HCT116 (cell line): ENCODE results near the gene DMRT2. TPM values are rescaled to one million over a fixed set of nuclear protein-coding genes. Genes with fewer than 3 reads are reported as not detected.

Source experiments
- ATAC-seq: fragments of 200-7000 bp; cut with Tn5 transposase; 2 replicates; pipeline ENCODE4 v1.9.1; 2020; ENCODE audit warnings: mild to moderate bottlenecking, moderate library complexity
- BruUV-seq: library from RNA; stranded (reverse); fragments of 400-500 nt; replicated peaks from 2 replicates; lab custom pipeline; 2021; lab: Mats Ljungman, UMichigan
- CTCF ChIA-PET: fragments of 300-600 bp; sonication (Branson Sonifier 250); formaldehyde crosslinking; loops from one replicate; lab custom pipeline; 2021; ENCODE audit warnings: antibody characterized with exemption; lab: Charles Lee
- POLR2A ChIA-PET: fragments of 300-600, 350-600 bp; sonication (Branson Sonifier 250); formaldehyde crosslinking; loops from one replicate; lab custom pipeline; 2021; ENCODE audit warnings: antibody characterized with exemption; lab: Charles Lee
- RAD21 ChIA-PET, 2 experiments: fragments of 300-600 bp; sonication (Branson Sonifier 250); formaldehyde crosslinking; loops; one replicate each; lab custom pipeline; 2023; ENCODE audit warnings: low total read pairs in 2 of 2; ENCODE audit not compliant: uncharacterized antibody in 2 of 2, unreplicated experiment in 2 of 2, low non-redundant PET in 1 of 2; lab: Charles Lee
- DNase-seq: peaks from one replicate; pipeline ENCODE4 v3.0.0-alpha.2; 2010; ENCODE audit warnings: low read depth, low spot score
- H2AFZ ChIP-seq: fragments of 200-600 bp; shearing (Covaris generic), sonication (generic); 2 replicates; pipeline ENCODE4 v1.6.1; 2017; ENCODE audit warnings: low read depth, mixed run types, mixed read lengths, antibody characterized with exemption, low read length; ENCODE audit not compliant: poor library complexity, severe bottlenecking
- H3K27ac ChIP-seq: 2 replicates; pipeline ENCODE4 v1.5.1; 2012; ENCODE audit warnings: low read depth, low read length
- H3K27me3 ChIP-seq: fragments of 200-600 bp; sonication (generic); 2 replicates; pipeline ENCODE4 v1.6.1; 2016; ENCODE audit warnings: mixed run types, low read length, mixed read lengths; ENCODE audit not compliant: insufficient read depth
- H3K36me3 ChIP-seq, 2 experiments: fragments of 200-500 bp in 1 of 2; fragments of 200-600 bp in 1 of 2; sonication (Bioruptor generic) in 1 of 2; sonication (generic) in 1 of 2; 2 replicates each; pipeline versions ENCODE4 v1.5.1 to v1.6.1; 2014 to 2016; ENCODE audit warnings: low read length in 2 of 2, inconsistent platforms in 1 of 2, mixed read lengths in 1 of 2, mixed run types in 1 of 2; ENCODE audit not compliant: insufficient read depth in 2 of 2, control insufficient read depth in 1 of 2
- H3K4me1 ChIP-seq, 2 experiments: fragments of 200-600 bp in 1 of 2; sonication (generic) in 1 of 2; 2 replicates each; pipeline versions ENCODE4 v1.5.1 to v1.6.1; 2012 to 2017; ENCODE audit warnings: low read length in 2 of 2, inconsistent platforms in 1 of 2, mild to moderate bottlenecking in 1 of 2, mixed read lengths in 1 of 2, mixed run types in 1 of 2, moderate library complexity in 1 of 2; ENCODE audit not compliant: insufficient read depth in 2 of 2, control insufficient read depth in 1 of 2
- H3K4me2 ChIP-seq: fragments of 200-600 bp; sonication (generic); 2 replicates; pipeline ENCODE4 v1.6.1; 2017; ENCODE audit warnings: mixed run types, low read length, mixed read lengths
- H3K4me3 ChIP-seq, 2 experiments: fragments of 200-600 bp in 1 of 2; sonication (generic) in 1 of 2; replicated peaks in 1 of 2; 2 replicates each; pipeline ENCODE4 v1.5.1; 2011 to 2016; ENCODE audit warnings: low read length in 2 of 2, control low read depth in 1 of 2, low read depth in 1 of 2, mild to moderate bottlenecking in 1 of 2, mixed read lengths in 1 of 2, mixed run types in 1 of 2
- H3K79me2 ChIP-seq: fragments of 200-600 bp; sonication (generic); 2 replicates; pipeline ENCODE4 v1.6.1; 2017; ENCODE audit warnings: mild to moderate bottlenecking, mixed run types, low read length, moderate library complexity, mixed read lengths; ENCODE audit not compliant: insufficient read depth
- H3K9ac ChIP-seq: fragments of 200-600 bp; sonication (generic); 2 replicates; pipeline ENCODE4 v1.6.1; 2016; ENCODE audit warnings: low read length, mixed read lengths
- H3K9me2 ChIP-seq: fragments of 200-600 bp; sonication (generic), shearing (Covaris generic); 2 replicates; pipeline ENCODE4 v1.6.1; 2017; ENCODE audit warnings: mixed run types, mild to moderate bottlenecking, moderate library complexity; ENCODE audit not compliant: insufficient read depth
- H3K9me3 ChIP-seq, 2 experiments: fragments of 200-500 bp in 1 of 2; fragments of 200-600 bp in 1 of 2; sonication (Bioruptor generic) in 1 of 2; sonication (generic) in 1 of 2; 2 replicates each; pipeline ENCODE4 v1.6.1; 2014 to 2017; ENCODE audit warnings: low read length in 2 of 2, mixed read lengths in 2 of 2, inconsistent platforms in 1 of 2, low read depth in 1 of 2, mild to moderate bottlenecking in 1 of 2, mixed run types in 1 of 2, moderate library complexity in 1 of 2; ENCODE audit not compliant: control insufficient read depth in 1 of 2, insufficient read depth in 1 of 2
- H4K20me1 ChIP-seq: fragments of 200-600 bp; sonication (generic), shearing (Covaris generic); 2 replicates; pipeline ENCODE4 v1.6.1; 2017; ENCODE audit warnings: mixed run types, mild to moderate bottlenecking, moderate library complexity; ENCODE audit not compliant: insufficient read depth
- CTCF ChIP-seq, 3 experiments: fragments of 200-600 bp in 1 of 3; sonication (generic) in 1 of 3; IDR thresholded peaks in 2 of 3; conservative IDR thresholded peaks in 1 of 3; 2 replicates each; pipeline ENCODE4 v1.5.1; 2012 to 2017; ENCODE audit warnings: low read depth in 2 of 3, low read length in 2 of 3, antibody characterized with exemption in 1 of 3, borderline replicate concordance in 1 of 3, control low read depth in 1 of 3, mild to moderate bottlenecking in 1 of 3, mixed read lengths in 1 of 3, mixed run types in 1 of 3, moderate library complexity in 1 of 3; ENCODE audit not compliant: insufficient read depth in 1 of 3
- ELF1 ChIP-seq: IDR thresholded peaks from 2 replicates; pipeline ENCODE4 v1.6.1; 2012; ENCODE audit warnings: low read depth, borderline replicate concordance
- POLR2A ChIP-seq: IDR thresholded peaks from 2 replicates; pipeline ENCODE4 v1.7.0; 2011; ENCODE audit warnings: borderline replicate concordance; ENCODE audit not compliant: insufficient read depth, insufficient read length; ENCODE audit errors: extremely low read depth
- SIN3A ChIP-seq: IDR thresholded peaks from 2 replicates; pipeline ENCODE4 v1.6.1; 2012; ENCODE audit warnings: low read depth
- ZBTB33 ChIP-seq: IDR thresholded peaks from 2 replicates; pipeline ENCODE4 v1.6.1; 2011; ENCODE audit warnings: mild to moderate bottlenecking, low read length, moderate library complexity; ENCODE audit not compliant: insufficient replicate concordance; ENCODE audit errors: extremely low read depth
- intact Hi-C: fragments of 100-400 bp; cut with micrococcal nuclease; formaldehyde crosslinking; loops from 2 replicates; pipeline ENCODE4 v1.10.0; 2022
- total RNA-seq: library from RNA; stranded (reverse); gene quantifications from one replicate; pipeline ENCODE4 v1.2.1, GENCODE V29; 2021; ENCODE audit not compliant: unreplicated experiment

DMRT2 gene
- total RNA-seq, 1 experiment from 2014 or later, result 0.17 TPM

- no TSS peak for BruUV-seq
- no peak overlapping the region for H3K4me2 ChIP-seq
- no peak overlapping the region for H3K4me3 ChIP-seq
- POLR2A ChIA-PET, result no interaction called here
- CTCF ChIA-PET, result no interaction called here
- H3K9me2 ChIP-seq, result no peaks in the 10 kb centered on the region
- TF ChIP-seq CTCF (IDR thresholded peaks at IDR 0.05 in 2 of 3, conservative IDR thresholded peaks at IDR 0.05 in 1 of 3; ENCODE audit: borderline replicate concordance in 1 of 3, insufficient read depth in 1 of 3, low read depth in 2 of 3, low read length in 2 of 3) (no peak), SIN3A (no peak)
- H3K9ac ChIP-seq, result no peak overlapping the region
- no peak overlapping the region for H2AFZ ChIP-seq
- intact Hi-C loops, result no loop called here
- no peaks in the 10 kb centered on the region for H3K36me3 ChIP-seq
- no peak for DNase-seq
- RAD21 ChIA-PET, result no interaction called here
- no peaks in the 10 kb centered on the region for H3K27me3 ChIP-seq
- H3K4me1 ChIP-seq, result no peaks in the 10 kb centered on the region
- no peak overlapping the region for H3K27ac ChIP-seq
- H3K79me2 ChIP-seq, result no peaks in the 10 kb centered on the region
- H3K9me3 ChIP-seq, result peaks cover 0 to 3% of the 10 kb centered on the region in 2 experiments; a peak in 1 of 4 replicates
- H4K20me1 ChIP-seq, result no peaks in the 10 kb centered on the region
- ATAC-seq, result no peak
Measured at GRCh38 chr9:1049641-1050040, 516 bp upstream of the DMRT2 start.

- Histone ChIP-seq H3K27me3 (no peaks in the 10 kb centered on the region), H3K79me2 (no peaks in the 10 kb centered on the region), H3K4me3 (no peak overlapping the region), H3K36me3 (no peaks in the 10 kb centered on the region), H3K9ac (no peak overlapping the region), H3K4me1 (no peaks in the 10 kb centered on the region), H3K9me3 (peaks cover 0 to 3% of the 10 kb centered on the region in 2 experiments; a peak in 1 of 4 replicates), H3K27ac (no peak overlapping the region), H2AFZ (no peak overlapping the region), H3K9me2 (no peaks in the 10 kb centered on the region), H4K20me1 (no peaks in the 10 kb centered on the region), H3K4me2 (no peak overlapping the region)
- no peak for ATAC-seq
- POLR2A ChIA-PET, result no interaction called here
- RAD21 ChIA-PET, result no interaction called here
- TF ChIP-seq ELF1, result no peak
- no peak for TF ChIP-seq ZBTB33
- no peak for TF ChIP-seq POLR2A
- no TSS peak for BruUV-seq
- CTCF ChIA-PET, result no interaction called here
- intact Hi-C loops, result no loop called here
- DNase-seq, result no peak
Measured at GRCh38 chr9:1051210-1051583, 1.0 kb downstream of the DMRT2 start.
